Nephron (organoid): ENCODE data around the gene ACBD4.

Source experiments
- H3K27ac Mint-ChIP-seq, 3 experiments: 2 replicates each; pipeline ENCODE4 v1.8.0; 2020; ENCODE audit warnings: mixed read lengths in 3 of 3, mild to moderate bottlenecking in 2 of 3, moderate library complexity in 1 of 3
- H3K27me3 Mint-ChIP-seq: 2 replicates; pipeline ENCODE4 v1.8.0; 2021; ENCODE audit warnings: low read depth, mild to moderate bottlenecking, moderate library complexity, mixed read lengths
- H3K36me3 Mint-ChIP-seq: 2 replicates; pipeline ENCODE4 v1.8.0; 2020; ENCODE audit warnings: low read depth, mixed read lengths
- H3K4me1 Mint-ChIP-seq: 2 replicates; pipeline ENCODE4 v1.8.0; 2020; ENCODE audit warnings: mixed read lengths
- H3K4me3 Mint-ChIP-seq, 3 experiments: 2 replicates each; pipeline ENCODE4 v1.8.0; 2020; ENCODE audit warnings: mild to moderate bottlenecking in 3 of 3, mixed read lengths in 3 of 3, moderate library complexity in 2 of 3
- H3K9me3 Mint-ChIP-seq: 2 replicates; pipeline ENCODE4 v1.8.0; 2020; ENCODE audit warnings: mixed read lengths
- TF ChIP-seq, protein P1 (sequence below), 3 experiments: fragments of 200-600 bp; sonication (generic); IDR thresholded peaks; one replicate each; pipeline ENCODE4 v1.5.0; 2021; ENCODE audit warnings: antibody characterized with exemption in 3 of 3; ENCODE audit not compliant: unreplicated experiment in 3 of 3

Gene ACBD4

DNA sequence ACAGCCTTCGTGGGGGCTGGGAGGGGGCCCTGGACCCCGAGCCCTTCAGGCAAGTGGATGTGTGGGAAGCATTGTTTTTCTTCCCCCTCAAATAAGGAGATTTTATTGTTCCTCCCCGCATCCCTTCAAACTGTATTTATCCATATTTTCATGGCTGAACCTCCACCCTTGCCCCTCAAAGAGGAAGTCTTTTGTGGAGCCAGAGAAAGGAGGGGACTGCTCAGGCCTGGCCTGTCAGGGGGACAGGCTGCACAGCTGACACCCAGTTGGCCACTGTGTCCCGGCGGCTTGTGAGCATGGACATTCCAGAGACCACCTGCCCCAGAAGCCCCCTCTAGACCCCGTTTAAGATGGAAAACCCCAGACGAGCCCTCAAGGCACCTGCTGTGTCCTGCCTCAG, 42.1 kb downstream of the ACBD4 start:
- H3K36me3 Mint-ChIP-seq = no peaks in the 10 kb centered on the region
- TF ChIP-seq, protein P1, sequence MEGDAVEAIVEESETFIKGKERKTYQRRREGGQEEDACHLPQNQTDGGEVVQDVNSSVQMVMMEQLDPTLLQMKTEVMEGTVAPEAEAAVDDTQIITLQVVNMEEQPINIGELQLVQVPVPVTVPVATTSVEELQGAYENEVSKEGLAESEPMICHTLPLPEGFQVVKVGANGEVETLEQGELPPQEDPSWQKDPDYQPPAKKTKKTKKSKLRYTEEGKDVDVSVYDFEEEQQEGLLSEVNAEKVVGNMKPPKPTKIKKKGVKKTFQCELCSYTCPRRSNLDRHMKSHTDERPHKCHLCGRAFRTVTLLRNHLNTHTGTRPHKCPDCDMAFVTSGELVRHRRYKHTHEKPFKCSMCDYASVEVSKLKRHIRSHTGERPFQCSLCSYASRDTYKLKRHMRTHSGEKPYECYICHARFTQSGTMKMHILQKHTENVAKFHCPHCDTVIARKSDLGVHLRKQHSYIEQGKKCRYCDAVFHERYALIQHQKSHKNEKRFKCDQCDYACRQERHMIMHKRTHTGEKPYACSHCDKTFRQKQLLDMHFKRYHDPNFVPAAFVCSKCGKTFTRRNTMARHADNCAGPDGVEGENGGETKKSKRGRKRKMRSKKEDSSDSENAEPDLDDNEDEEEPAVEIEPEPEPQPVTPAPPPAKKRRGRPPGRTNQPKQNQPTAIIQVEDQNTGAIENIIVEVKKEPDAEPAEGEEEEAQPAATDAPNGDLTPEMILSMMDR (IDR thresholded peaks at IDR 0.05; ENCODE audit: unreplicated experiment in 3 of 3) = no peak
- no peak overlapping the region for H3K4me3 Mint-ChIP-seq
- H3K27ac Mint-ChIP-seq = peak overlapping the region in 2 of 3 experiments; percentile 41 to 57
- H3K9me3 Mint-ChIP-seq = no peaks in the 10 kb centered on the region
- H3K27me3 Mint-ChIP-seq = no peaks in the 10 kb centered on the region
- H3K4me1 Mint-ChIP-seq = peaks cover 20% of the 10 kb centered on the region

DNA sequence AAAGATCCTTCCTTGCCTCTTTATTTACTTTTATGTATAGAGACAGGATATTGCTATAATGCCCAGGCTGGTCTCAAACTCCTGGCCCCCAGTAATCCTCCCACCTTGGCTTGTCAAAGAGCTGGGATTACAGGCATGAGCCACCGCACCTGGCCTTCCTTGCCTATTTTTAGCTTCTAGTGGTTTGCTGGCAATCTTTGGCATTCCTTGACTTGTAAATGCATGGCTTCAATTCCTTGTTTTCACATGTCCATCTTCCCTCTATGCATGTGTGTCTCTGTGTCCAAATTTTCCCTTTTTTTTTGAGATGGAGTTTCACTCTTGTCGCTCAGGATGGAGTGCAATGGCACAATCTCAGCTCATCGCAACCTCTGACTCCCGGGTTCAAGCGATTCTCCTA, 48.7 kb downstream of the ACBD4 start:
- Mint-ChIP-seq H3K36me3 (no peaks in the 10 kb centered on the region), H3K27ac (no peak overlapping the region), H3K27me3 (no peaks in the 10 kb centered on the region), H3K4me3 (no peak overlapping the region), H3K4me1 (no peaks in the 10 kb centered on the region), H3K9me3 (no peaks in the 10 kb centered on the region)
- TF ChIP-seq, protein P1 (IDR thresholded peaks at IDR 0.05; ENCODE audit: unreplicated experiment in 3 of 3) = no peak

DNA sequence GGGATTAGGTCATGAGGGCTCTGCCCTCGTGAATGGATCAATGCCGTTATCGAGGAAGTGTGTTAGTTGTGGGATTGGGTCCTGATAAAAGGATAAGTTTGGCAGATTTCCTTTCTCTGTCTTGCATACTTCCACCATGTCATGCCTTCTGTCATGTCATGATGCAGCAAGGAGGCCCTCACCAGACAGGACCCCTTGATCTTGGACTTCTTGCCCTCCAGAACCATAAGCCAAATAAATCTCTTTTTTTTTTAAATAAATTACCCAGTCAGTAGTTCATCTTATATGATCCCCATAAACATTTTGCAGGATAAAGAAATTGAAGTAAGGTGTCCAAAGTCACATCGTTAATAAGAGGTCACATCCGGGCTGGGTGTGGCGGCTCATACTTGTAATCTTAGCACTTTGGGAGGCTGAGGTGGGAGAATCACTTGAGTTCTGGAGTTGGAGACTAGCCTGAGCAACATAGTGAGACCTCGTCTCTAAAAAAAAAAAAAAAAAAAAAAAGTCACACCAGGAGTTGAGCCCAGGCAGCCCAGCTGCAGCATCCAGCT, 51.4 kb downstream of the ACBD4 start:
- TF ChIP-seq, protein P1 (IDR thresholded peaks at IDR 0.05; ENCODE audit: unreplicated experiment in 3 of 3) = no peak
- no peaks in the 10 kb centered on the region for H3K36me3 Mint-ChIP-seq
- H3K4me1 Mint-ChIP-seq = no peaks in the 10 kb centered on the region
- no peak overlapping the region for H3K27ac Mint-ChIP-seq
- H3K9me3 Mint-ChIP-seq = no peaks in the 10 kb centered on the region
- no peak overlapping the region for H3K4me3 Mint-ChIP-seq
- no peaks in the 10 kb centered on the region for H3K27me3 Mint-ChIP-seq

GRCh38 chr17:45189009-45189408, 53.5 kb downstream of the ACBD4 start:
- TF ChIP-seq, protein P1 (IDR thresholded peaks at IDR 0.05; ENCODE audit: unreplicated experiment in 3 of 3) = no peak
- Mint-ChIP-seq H3K27ac (peak overlapping the region in 1 of 3 experiments; percentile 29), H3K9me3 (no peaks in the 10 kb centered on the region), H3K4me3 (no peak overlapping the region), H3K36me3 (no peaks in the 10 kb centered on the region), H3K27me3 (no peaks in the 10 kb centered on the region), H3K4me1 (no peaks in the 10 kb centered on the region)

DNA sequence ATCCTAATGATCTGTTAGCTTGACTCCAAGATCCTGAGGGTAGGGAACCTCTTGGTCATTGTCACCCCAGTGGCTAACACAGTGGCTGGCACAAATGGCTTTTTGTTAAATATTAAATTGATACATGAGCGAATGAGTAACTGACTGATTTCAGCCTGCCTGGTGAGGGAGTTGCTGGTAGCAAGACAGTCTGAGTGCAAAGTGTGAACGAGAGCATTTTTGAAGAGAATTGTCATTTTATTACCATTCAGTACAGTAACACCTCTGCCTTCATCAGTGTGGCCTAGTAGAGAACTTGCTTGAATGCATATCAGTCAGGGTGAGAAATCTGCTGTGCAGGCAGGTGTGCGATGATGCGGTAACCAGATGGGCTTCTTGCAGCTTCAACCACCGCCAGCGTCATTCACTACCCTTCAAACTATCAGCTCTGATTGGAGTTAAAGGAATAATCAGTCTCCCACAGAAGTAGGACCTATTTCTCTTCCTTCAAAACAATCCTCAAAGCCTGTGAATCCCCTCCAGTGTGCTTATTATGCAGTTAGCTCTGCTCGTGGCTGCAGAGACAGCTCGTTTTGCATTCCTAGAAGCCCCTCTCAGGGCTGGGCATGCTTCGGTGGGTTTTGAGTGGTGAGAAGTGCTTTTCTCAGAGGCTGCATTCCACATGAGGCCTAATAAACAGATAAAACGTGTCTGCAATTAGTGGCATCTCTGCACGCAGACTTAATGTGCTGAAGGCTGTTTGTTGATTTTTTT, 55.2 kb downstream of the ACBD4 start:
- Mint-ChIP-seq H3K36me3 (no peaks in the 10 kb centered on the region), H3K9me3 (no peaks in the 10 kb centered on the region)

More for the DNA sequence above, 55.2 kb downstream of the ACBD4 start:
- no peaks in the 10 kb centered on the region for H3K27me3 Mint-ChIP-seq
- no peaks in the 10 kb centered on the region for H3K4me1 Mint-ChIP-seq
- H3K4me3 Mint-ChIP-seq = no peak overlapping the region
- TF ChIP-seq, protein P1 (IDR thresholded peaks at IDR 0.05; ENCODE audit: unreplicated experiment in 3 of 3) = no peak
- H3K27ac Mint-ChIP-seq = peak overlapping the region; percentile 82 to 93 (median 83)
